Activated naive CD8-positive, alpha-beta T cell treated with anti-CD3 and anti-CD28 coated beads, Interleukin-2, amount 10 ng/mL, durations not matched to agents 7 days and 5 days (primary cell): ENCODE measurements around the gene ZNF136. TPM values are rescaled to one million over a fixed set of nuclear protein-coding genes. Genes with fewer than 3 reads are reported as not detected.

Experiments
- ATAC-seq: fragments of 150-1000 bp; cut with Tn5 transposase; one replicate; pipeline ENCODE4 v1.10.0; 2021; ENCODE audit warnings: low read depth, moderate library complexity
- POLR2A ChIA-PET: fragments of 350-600 bp; sonication (Branson Sonifier 250); formaldehyde crosslinking; loops from one replicate; lab custom pipeline; 2021; ENCODE audit warnings: antibody characterized with exemption; lab: Charles Lee
- DNase-seq: peaks from one replicate; pipeline ENCODE4 v3.0.0; 2021
- H3K27ac Mint-ChIP-seq: one replicate; pipeline ENCODE4 v1.8.0; 2022; ENCODE audit warnings: mild to moderate bottlenecking, mixed read lengths
- H3K27me3 Mint-ChIP-seq: one replicate; pipeline ENCODE4 v1.8.0; 2022; ENCODE audit warnings: mild to moderate bottlenecking, moderate library complexity, mixed read lengths
- H3K36me3 Mint-ChIP-seq: one replicate; pipeline ENCODE4 v1.8.0; 2021; ENCODE audit warnings: mild to moderate bottlenecking, mixed read lengths
- H3K4me1 Mint-ChIP-seq: one replicate; pipeline ENCODE4 v1.8.0; 2021; ENCODE audit warnings: mixed read lengths
- H3K4me3 Mint-ChIP-seq: one replicate; pipeline ENCODE4 v1.8.0; 2022; ENCODE audit warnings: mild to moderate bottlenecking, moderate library complexity, mixed read lengths
- H3K9me3 Mint-ChIP-seq: one replicate; pipeline ENCODE4 v1.8.0; 2021; ENCODE audit warnings: mixed read lengths
- total RNA-seq, 2 experiments: library from RNA; stranded (reverse); gene quantifications; one replicate each; pipeline ENCODE4 v1.2.3, GENCODE V29; 2021

Gene ZNF136
- 10 to 100 TPM; 16.4 to 18.2 TPM for total RNA-seq

DNA sequence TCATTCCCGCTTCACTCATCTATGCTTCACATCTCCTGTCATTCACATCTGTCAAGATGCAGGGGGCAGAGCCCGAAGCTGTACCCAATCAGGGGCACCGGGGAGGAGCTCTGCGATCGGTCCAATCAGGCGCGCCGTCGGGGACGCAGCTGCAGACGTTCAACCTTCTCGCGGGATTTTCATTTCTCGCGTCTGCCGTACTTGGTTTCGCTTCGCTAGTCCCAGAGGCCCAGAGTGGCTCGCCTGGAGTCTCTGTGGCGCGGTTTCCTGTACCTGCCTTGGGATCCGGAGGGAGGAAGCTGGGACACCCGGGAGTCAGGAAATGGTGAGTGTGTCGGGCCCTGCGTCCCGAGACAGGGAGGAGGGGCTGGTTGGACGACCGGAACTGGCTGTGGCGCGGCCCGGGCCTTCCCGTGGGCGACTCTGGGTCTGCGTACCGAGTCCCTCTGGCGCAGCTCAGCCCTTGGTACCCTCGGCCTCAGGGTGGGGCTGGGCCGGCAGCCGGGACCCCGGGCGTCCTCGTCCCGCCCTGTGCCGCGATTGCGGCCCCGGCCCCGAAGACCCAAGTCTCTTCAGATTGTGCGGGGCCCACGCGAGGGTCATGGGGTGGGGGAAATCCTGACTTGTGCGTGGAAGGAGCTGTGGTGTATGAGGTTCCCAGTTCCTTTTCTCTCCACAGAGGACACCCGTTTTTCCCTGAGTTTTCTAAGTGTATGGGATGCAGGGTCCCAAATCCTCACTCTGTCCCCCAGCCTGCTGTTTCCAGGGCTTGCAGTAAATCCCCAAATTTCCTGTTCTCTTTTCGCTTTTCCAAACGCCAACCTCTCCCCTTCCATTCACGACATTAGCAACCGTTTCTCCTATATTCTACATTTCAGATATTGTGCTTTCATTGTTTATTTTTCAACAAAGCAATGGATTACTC lies at the start of gene ZNF136:
ZNF136 (plus strand) TSS at position 215 of the 925 bp plus-strand sequence; CDS start at position 323, 108 bp downstream.
- POLR2A ChIA-PET, result interaction anchor here (0.6 to 2.5 kb wide), 13 partner anchors 8 to 628 kb away, joined by 3 to 12 read pairs (median 4); partner anchors contain the start of genes JUNB, ZNF20, ZNF443 and ZNF563
- Mint-ChIP-seq H3K4me1 (peaks cover 25% of the 10 kb centered on the region), H3K27me3 (no peaks in the 10 kb centered on the region), H3K36me3 (peaks cover 25% of the 10 kb centered on the region), H3K27ac (peak within 1 kb of the TSS; percentile 99), H3K9me3 (no peaks in the 10 kb centered on the region), H3K4me3 (peak within 1 kb of the TSS; percentile 95)
- ATAC-seq (peak; percentile 99), DNase-seq (peak; percentile 87)

DNA sequence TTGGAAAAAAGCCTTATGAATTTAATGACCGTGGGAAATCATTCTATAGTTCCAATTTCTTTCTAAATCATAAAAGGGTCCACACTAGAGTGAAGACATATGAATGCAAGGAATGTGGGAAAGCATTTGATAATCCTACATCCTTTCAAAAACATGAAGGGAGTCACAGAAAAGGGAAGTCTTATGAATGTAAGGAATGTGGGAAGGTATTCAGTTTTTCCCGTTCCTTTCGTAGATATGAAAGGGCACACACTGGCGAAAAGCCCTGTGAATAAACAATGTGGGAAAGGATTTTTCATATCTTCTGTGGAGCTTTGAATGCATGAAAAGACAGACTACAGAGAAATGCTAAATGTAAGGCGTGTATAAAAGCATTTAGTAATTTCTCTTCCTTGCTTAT lies 49.8 kb upstream of the ZNF136 start:
- Mint-ChIP-seq H3K4me3 (no peak overlapping the region), H3K36me3 (peaks cover 58% of the 10 kb centered on the region), H3K27ac (no peak overlapping the region), H3K4me1 (no peaks in the 10 kb centered on the region), H3K9me3 (peaks cover 44% of the 10 kb centered on the region), H3K27me3 (no peaks in the 10 kb centered on the region)
- POLR2A ChIA-PET, result no interaction called here
- DNase-seq (no peak), ATAC-seq (no peak)

DNA sequence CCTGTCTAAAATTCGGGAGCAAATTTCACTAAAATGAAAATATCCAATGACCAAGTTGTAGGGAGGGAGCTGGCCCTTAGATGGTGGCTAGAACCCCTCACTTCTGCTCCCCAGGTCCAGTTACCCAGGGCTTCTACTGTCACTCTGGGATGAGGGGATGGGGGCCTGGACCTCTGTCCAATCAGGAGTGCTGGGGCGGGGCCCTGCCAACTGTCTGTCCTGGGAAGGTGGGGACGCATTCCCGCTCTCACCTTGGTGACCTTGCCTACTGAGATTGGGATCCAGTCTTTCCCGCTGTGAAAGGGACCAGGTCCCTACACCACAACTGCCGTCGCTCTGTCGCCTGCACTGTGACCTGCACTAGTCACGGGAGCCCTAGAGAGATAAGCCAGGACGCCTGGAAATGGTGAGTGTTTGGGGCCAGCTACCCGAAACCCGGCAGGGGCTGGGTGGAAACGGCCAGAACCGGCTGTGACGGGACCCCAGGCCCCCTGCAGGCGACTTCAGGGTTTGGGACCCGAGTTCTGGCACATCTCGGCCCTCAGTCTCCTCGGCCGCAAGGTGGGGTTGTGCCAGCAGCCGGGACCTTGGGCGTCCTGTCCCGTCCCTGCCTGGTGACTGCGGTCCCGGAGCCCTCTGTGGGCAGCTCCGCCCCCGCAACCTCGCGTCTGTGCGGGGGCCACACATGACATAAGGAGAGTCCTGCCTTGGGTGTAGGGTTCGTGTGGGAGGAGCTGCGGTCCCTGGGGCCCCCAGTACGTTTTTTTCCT lies 45.5 kb upstream of the ZNF136 start:
- no peak overlapping the region for H3K4me3 Mint-ChIP-seq
- peaks cover 23% of the 10 kb centered on the region for H3K9me3 Mint-ChIP-seq
- POLR2A ChIA-PET, result no interaction called here
- H3K27ac Mint-ChIP-seq, result no peak overlapping the region
- no peaks in the 10 kb centered on the region for H3K27me3 Mint-ChIP-seq
- peaks cover 34% of the 10 kb centered on the region for H3K36me3 Mint-ChIP-seq
- H3K4me1 Mint-ChIP-seq, result no peaks in the 10 kb centered on the region
- no peak for DNase-seq
- ATAC-seq, result no peak

DNA sequence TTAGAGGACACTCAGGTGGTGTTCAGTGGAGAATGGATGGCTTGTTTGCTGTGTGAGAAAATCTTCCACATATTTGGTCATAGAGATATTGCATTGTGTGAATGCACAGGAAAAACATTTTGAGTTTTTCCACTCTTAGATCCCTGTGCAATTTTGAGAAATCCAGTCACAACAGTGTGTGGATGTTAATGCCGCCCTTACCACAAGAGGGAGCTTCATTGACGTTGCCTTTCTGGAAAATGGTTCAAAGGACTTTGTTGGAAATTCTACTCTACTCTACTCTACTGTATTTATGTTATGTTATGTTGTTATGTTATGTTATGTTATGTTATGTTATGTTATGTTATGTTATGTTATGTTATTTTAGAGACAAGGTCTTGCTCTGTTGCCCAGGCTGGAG lies 36.2 kb upstream of the ZNF136 start:
- H3K36me3 Mint-ChIP-seq, result peaks cover 15% of the 10 kb centered on the region

DNA sequence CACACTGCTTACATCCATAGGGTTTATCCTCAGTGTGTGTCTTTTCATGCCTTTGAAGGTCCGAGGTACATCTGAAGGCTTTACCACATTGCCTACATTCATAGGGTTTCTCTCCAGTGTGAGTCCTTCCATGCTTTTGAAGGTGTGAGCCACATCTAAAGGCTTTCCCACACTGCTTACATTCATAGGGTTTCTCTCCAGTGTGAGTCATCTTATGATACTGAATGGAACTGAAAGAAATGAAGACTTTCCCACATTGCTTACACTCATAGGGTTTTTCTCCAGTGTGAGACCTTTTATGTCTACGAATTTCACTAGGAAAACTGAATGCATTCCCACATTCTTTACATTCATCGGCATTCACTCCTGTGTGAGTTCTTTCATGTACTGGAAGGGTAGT lies 29.8 kb upstream of the ZNF136 start:
- Mint-ChIP-seq H3K27ac (no peak overlapping the region), H3K9me3 (peaks cover 22% of the 10 kb centered on the region), H3K36me3 (peaks cover 65% of the 10 kb centered on the region), H3K4me3 (no peak overlapping the region), H3K27me3 (no peaks in the 10 kb centered on the region), H3K4me1 (peaks cover 7% of the 10 kb centered on the region)
- ATAC-seq (no peak), DNase-seq (no peak)
- POLR2A ChIA-PET, result no interaction called here

More for the DNA sequence above, 36.2 kb upstream of the ZNF136 start:
- Mint-ChIP-seq H3K27ac (no peak overlapping the region), H3K27me3 (no peaks in the 10 kb centered on the region), H3K4me3 (no peak overlapping the region), H3K9me3 (peaks cover 14% of the 10 kb centered on the region), H3K4me1 (no peaks in the 10 kb centered on the region)
- DNase-seq, result no peak
- POLR2A ChIA-PET, result interaction anchor here (1.1 kb wide), 1 partner anchor 114 kb away, joined by 5 read pairs; no protein-coding TSS in a partner anchor
- ATAC-seq, result no peak

DNA sequence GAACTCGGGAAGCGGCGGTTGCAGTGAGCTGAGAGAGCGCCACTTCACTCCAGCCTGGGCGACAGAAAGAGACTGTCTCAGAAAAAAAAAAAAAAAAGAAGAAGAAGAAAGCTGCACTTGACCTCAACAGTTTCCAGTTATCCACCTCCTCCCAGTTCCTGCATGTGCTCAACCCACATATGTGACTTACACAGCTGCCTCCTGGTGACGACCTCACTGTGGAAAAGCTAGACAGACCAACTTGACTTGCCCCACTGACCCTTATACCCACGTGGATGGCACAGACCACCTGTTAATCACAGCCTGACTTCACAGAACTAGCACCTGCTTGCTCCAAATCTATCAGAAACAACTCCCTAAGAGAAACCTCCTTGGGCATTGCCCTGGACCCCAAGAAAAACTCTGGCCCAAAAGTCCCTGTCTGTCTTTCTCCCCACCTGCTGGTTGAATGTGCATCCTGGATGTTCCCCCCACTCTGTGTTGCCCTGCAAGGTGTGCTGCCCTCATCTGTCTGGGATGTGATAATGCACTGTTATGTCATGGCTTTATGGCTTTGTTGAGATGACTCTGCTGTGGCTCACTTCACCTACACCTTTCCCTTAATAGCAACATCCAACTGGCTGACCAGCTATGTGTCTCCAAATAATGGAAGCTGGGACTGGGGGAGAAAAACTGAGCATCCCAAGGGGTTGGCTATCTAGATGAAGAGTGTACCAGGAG lies 25.5 kb upstream of the ZNF136 start:
- peaks cover 53% of the 10 kb centered on the region for H3K36me3 Mint-ChIP-seq
- H3K9me3 Mint-ChIP-seq, result peaks cover 9% of the 10 kb centered on the region
- POLR2A ChIA-PET, result interaction anchor here (0.6 to 0.8 kb wide), 2 partner anchors 85 to 154 kb away, joined by 3 to 4 read pairs; no protein-coding TSS in a partner anchor
- H3K27ac Mint-ChIP-seq, result no peak overlapping the region
- H3K27me3 Mint-ChIP-seq, result no peaks in the 10 kb centered on the region
- peaks cover 23% of the 10 kb centered on the region for H3K4me1 Mint-ChIP-seq
- ATAC-seq (peak; percentile 11), DNase-seq (no peak)
- peak overlapping the region; percentile 15 for H3K4me3 Mint-ChIP-seq

DNA sequence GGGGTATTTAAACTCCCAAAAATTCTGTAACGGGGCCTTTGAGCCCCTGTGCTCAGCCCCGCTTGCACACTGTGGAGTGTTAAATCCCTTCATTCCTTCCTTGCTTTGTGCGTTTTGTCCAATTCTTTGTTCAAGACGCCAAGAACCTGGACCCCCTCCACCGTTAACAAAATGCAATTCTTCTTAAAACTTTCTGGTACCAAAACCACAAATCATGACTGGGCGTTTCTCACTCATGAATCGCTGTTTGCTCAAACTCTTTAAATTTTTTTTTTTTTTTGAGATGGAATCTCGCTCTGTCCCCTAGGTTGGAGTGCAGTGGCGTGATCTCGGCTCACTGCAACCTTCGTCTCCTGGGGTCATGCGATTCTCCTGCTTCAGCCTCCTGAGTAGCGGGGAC lies 23.6 kb upstream of the ZNF136 start:
- POLR2A ChIA-PET, result interaction anchor here (1.3 to 1.4 kb wide), 4 partner anchors 17 to 226 kb away, joined by 4 to 13 read pairs (median 8); partner anchors contain the start of genes ZNF136, ZNF442 and ZNF625
- DNase-seq, result no peak
- H3K27ac Mint-ChIP-seq, result no peak overlapping the region
- ATAC-seq, result no peak
- no peaks in the 10 kb centered on the region for H3K9me3 Mint-ChIP-seq
- peak overlapping the region; percentile 94 for H3K4me3 Mint-ChIP-seq
- peaks cover 23% of the 10 kb centered on the region for H3K4me1 Mint-ChIP-seq
- H3K36me3 Mint-ChIP-seq, result peaks cover 34% of the 10 kb centered on the region
- no peaks in the 10 kb centered on the region for H3K27me3 Mint-ChIP-seq

DNA sequence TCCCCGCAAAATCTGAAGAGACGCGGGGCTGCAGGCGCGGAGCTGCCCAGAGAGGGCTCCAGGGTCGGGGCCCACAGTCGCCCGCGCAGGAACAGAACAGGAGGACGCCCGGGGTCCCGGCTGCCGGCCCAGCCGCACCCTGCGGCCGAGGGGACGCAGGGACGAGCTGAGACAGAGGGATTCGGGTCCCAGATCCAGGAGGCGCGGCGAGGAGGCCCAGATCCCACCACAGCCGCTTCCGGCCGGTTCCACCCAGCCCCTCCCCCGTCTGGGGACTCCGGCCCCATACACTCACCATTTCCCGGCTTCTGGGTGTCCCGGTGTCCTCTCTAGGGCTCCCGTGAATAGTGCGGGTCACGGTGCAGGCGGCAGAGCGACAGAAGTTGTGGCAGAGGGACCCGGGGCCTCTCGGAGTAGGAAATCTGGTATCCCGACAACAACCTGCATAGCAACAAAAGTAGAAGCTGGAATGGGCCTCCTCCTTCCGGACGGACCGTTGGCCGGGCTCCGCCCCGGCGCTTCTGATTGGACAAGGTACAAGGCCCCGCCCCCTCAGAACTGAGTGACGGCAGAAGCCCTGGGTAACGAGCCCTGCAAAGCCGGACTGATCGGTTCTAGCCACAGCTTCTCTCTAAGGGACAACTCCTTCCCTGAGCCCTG lies 22.9 kb upstream of the ZNF136 start, which contains the start of gene ZNF20:
ZNF20 (minus strand) TSS at position 466 of the 660 bp plus-strand sequence; CDS start at position 298, 168 bp downstream.
- Mint-ChIP-seq H3K27me3 (no peaks in the 10 kb centered on the region), H3K9me3 (no peaks in the 10 kb centered on the region), H3K36me3 (peaks cover 28% of the 10 kb centered on the region), H3K4me1 (peaks cover 23% of the 10 kb centered on the region), H3K4me3 (peak within 1 kb of the TSS; percentile 94), H3K27ac (peak within 1 kb of the TSS; percentile 67)
- peak; percentile 90 for DNase-seq
- POLR2A ChIA-PET, result interaction anchor here (0.6 to 1.7 kb wide), 10 partner anchors 17 to 225 kb away, joined by 3 to 13 read pairs (median 6); partner anchors contain the start of genes ZNF136, ZNF44, ZNF442 and ZNF563
- peak; percentile 91 for ATAC-seq

DNA sequence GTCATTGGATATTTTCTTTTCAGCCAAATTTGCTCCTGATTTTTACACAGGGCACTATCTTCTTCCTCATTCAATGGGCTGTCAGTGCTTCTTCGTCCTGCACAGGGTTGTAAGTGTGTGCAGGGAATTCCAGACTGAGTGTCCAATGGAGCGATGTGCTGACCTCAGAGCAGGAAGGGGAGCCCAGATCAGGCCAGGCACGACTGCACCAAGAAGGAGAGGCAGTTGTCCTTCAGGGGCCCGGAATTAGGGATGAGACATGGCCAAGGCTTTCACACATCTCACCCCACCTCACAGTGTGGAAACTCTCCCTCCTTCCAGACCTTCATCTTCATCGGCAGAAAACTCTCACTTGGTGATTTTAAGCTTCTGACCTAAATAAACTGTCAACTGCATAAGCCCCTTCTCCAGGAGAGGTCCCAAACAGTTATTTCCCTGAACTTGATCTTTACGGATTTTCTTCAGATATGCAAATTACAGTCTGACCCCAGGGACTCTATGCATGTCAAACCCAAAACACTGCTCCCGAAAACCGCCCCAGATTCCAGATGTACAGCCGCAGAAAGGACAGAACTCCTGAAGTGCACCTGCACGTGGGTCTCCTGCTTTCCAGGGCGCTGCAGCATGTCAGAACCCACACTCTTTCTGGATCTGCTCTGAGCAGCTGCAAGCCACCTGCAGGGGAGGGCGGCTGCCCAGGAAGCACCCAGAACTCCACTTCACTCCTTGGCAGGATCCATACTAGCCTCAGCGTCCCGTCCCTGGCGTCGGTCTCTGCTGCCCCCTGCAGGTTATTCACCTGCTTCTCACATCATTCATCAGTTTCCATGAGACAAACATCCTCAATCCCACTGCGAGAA lies 22.1 kb upstream of the ZNF136 start:
- ATAC-seq, result peak; percentile 61
- H3K9me3 Mint-ChIP-seq, result peaks cover 6% of the 10 kb centered on the region
- POLR2A ChIA-PET, result interaction anchor here (0.6 to 1.7 kb wide), 10 partner anchors 16 to 225 kb away, joined by 3 to 13 read pairs (median 6); partner anchors contain the start of genes ZNF136, ZNF44, ZNF442 and ZNF563
- peak overlapping the region; percentile 67 for H3K27ac Mint-ChIP-seq
- peaks cover 28% of the 10 kb centered on the region for H3K36me3 Mint-ChIP-seq
- no peaks in the 10 kb centered on the region for H3K27me3 Mint-ChIP-seq
- peak; percentile 83 for DNase-seq
- H3K4me3 Mint-ChIP-seq, result peak overlapping the region; percentile 94
- peaks cover 23% of the 10 kb centered on the region for H3K4me1 Mint-ChIP-seq

DNA sequence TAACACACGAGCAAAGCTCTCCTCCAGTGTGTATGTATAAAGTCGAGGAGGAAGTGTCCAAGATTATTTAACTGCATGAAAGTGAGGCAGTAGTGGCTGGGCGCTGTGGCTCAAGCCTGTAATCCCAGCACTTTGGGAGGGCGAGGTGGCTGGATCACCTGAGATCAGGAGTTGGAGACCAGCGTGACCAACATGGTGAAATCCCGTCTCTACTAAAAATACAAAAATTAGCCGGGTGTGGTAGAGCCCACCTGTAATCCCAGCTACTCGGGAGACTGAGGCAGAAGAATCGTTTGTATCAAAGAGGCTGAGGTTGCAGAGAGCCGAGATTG lies 21.5 kb upstream of the ZNF136 start:
- Mint-ChIP-seq H3K36me3 (peaks cover 32% of the 10 kb centered on the region), H3K4me1 (peaks cover 23% of the 10 kb centered on the region), H3K9me3 (peaks cover 11% of the 10 kb centered on the region), H3K27ac (no peak overlapping the region), H3K4me3 (peak overlapping the region; percentile 94), H3K27me3 (no peaks in the 10 kb centered on the region)
- ATAC-seq, result no peak
- POLR2A ChIA-PET, result interaction anchor here (1.2 to 1.7 kb wide), 3 partner anchors 153 to 191 kb away, joined by 3 to 10 read pairs (median 3); partner anchors contain the start of genes ZNF44 and ZNF563
- DNase-seq, result no peak

DNA sequence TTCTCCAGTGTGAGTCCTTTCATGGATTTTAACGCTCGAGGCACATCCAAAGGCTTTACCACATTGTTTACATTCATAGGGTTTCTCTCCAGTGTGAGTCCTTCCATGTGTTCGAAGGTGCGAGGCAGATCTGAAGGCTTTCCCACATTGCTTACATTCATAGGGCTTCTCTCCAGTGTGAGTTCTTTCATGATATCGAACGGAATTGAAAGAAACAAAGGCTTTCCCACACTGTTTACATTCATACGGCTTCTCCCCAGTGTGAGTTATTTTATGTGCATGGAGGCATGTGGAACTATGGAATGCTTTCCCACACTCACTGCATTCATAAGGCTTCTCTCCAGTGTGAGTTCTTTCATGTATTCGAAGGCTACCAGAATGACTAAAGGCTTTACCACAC lies 17.5 kb upstream of the ZNF136 start:
- Mint-ChIP-seq H3K27ac (no peak overlapping the region), H3K4me1 (peaks cover 9% of the 10 kb centered on the region), H3K9me3 (peaks cover 26% of the 10 kb centered on the region), H3K36me3 (peaks cover 40% of the 10 kb centered on the region), H3K27me3 (no peaks in the 10 kb centered on the region), H3K4me3 (no peak overlapping the region)
- POLR2A ChIA-PET, result no interaction called here
- DNase-seq (no peak), ATAC-seq (no peak)
